SU-DHL-6 (cell line): Measurements from ENCODE around the gene UQCR11.

Source experiments
- H2AFZ ChIP-seq: fragments of 200-600 bp; sonication (generic); 2 replicates; pipeline ENCODE4 v1.6.1; 2014; ENCODE audit warnings: low read depth, mild to moderate bottlenecking, moderate library complexity, mixed read lengths, antibody characterized with exemption, low read length; ENCODE audit not compliant: severe bottlenecking
- H3F3A ChIP-seq: fragments of 200-600 bp; shearing (Covaris generic); 2 replicates; pipeline ENCODE4 v1.6.0; 2016; ENCODE audit warnings: antibody characterized with exemption, mild to moderate bottlenecking; ENCODE audit not compliant: insufficient read depth
- H3K27ac ChIP-seq: fragments of 200-600 bp; sonication (generic); 2 replicates; pipeline ENCODE4 v1.5.1; 2016; ENCODE audit warnings: low read depth, mild to moderate bottlenecking, low read length, moderate library complexity, mixed read lengths
- H3K27me3 ChIP-seq: fragments of 200-600 bp; sonication (generic), shearing (Covaris generic); 2 replicates; pipeline ENCODE4 v1.6.0; 2014; ENCODE audit warnings: mild to moderate bottlenecking, low read length
- H3K36me3 ChIP-seq: fragments of 200-600 bp; sonication (generic); 2 replicates; pipeline ENCODE4 v1.6.1; 2014; ENCODE audit warnings: mild to moderate bottlenecking, low read length, mixed read lengths
- H3K4me2 ChIP-seq: fragments of 300-600, 200-600 bp; shearing (Covaris generic), sonication (generic); 2 replicates; pipeline ENCODE4 v1.6.0; 2014; ENCODE audit warnings: low read length, low read depth, mild to moderate bottlenecking; ENCODE audit not compliant: poor library complexity, severe bottlenecking
- H3K4me3 ChIP-seq: fragments of 200-600 bp; sonication (generic); 2 replicates; pipeline ENCODE4 v1.5.1; 2014; ENCODE audit warnings: antibody characterized with exemption, low read length, mild to moderate bottlenecking, mixed read lengths; ENCODE audit not compliant: insufficient read depth, poor library complexity, severe bottlenecking
- H3K79me2 ChIP-seq: fragments of 200-600 bp; sonication (generic); 2 replicates; pipeline ENCODE4 v1.6.1; 2014; ENCODE audit warnings: mild to moderate bottlenecking, low read length, moderate library complexity; ENCODE audit not compliant: insufficient read depth
- H3K9ac ChIP-seq: fragments of 200-600 bp; sonication (generic); 2 replicates; pipeline ENCODE4 v1.7.0; 2014; ENCODE audit warnings: mild to moderate bottlenecking, low read length
- H3K9me2 ChIP-seq: fragments of 200-600 bp; sonication (generic); replicated peaks from 2 replicates; pipeline ENCODE4 v1.6.1; 2014; ENCODE audit warnings: low read length; ENCODE audit not compliant: insufficient read depth
- H3K9me3 ChIP-seq: fragments of 200-600 bp; sonication (generic); 2 replicates; pipeline ENCODE4 v1.6.1; 2014; ENCODE audit warnings: low read length, mixed read lengths; ENCODE audit not compliant: insufficient read depth
- H4K20me1 ChIP-seq: fragments of 200-600 bp; sonication (generic); 2 replicates; pipeline ENCODE4 v1.6.1; 2014; ENCODE audit warnings: low read depth, mild to moderate bottlenecking, antibody characterized with exemption, low read length, moderate library complexity, mixed read lengths
- CTCF ChIP-seq: fragments of 200-600 bp; sonication (generic); IDR thresholded peaks from one replicate; pipeline ENCODE4 v1.5.1; 2017; ENCODE audit warnings: antibody characterized with exemption, mild to moderate bottlenecking, low read length, moderate library complexity; ENCODE audit not compliant: insufficient read depth, poor library complexity, severe bottlenecking
- EZH2phosphoT487 ChIP-seq: fragments of 200-600 bp; sonication (generic), shearing (Covaris generic); conservative IDR thresholded peaks from 2 replicates; pipeline ENCODE4 v1.6.1; 2018; ENCODE audit warnings: mild to moderate bottlenecking, antibody characterized with exemption, low read length, moderate library complexity, mixed read lengths

UQCR11 gene

DNA sequence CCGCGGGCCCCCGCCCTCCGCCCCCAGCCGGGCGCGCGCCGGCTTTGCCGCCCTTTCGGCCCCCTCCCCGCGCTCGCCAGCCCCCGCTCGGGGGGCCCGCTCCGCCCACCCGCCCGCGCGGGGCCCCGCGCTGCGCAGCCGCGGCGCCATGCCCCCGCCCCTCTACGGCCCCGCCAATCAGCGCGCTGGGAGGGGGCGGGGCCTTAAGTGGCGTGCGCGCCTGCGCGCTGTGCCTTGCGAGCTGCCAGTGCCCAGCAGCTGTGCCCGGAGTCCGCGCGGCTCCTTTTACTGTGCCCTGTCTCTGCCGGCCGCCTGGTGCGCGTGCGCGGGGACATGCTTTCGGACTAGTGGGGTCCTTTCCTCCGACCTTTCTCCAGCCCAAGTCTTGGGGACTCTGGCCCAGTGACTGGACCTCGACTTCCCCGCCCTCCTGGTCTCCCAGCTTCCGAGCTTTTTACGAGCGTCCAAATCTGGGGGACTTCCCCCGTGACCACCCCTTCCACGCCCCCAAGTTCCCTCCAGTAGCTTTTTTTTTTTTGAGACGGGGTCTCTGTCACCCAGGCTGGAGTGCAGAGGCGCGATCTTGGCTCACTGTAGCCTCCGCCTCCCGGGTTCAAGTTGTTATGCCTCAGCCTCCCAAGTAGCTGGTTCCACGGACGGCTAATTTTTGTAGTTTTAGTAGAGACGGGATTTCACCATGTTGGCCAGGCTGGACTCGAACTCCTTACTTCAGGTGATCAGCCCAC lies 12.3 kb downstream of the UQCR11 start, which contains the start of gene MBD3:
Gene MBD3 (minus strand): TSS at position 111 of the 746 bp plus-strand sequence. CDS start 234 bp downstream, outside the sequence.
- peak within 1 kb of the TSS; percentile 96 for H3K27ac ChIP-seq
- H3K36me3 ChIP-seq: peaks cover 4% of the 10 kb centered on the region; the same call in 1 of the 2 replicates

DNA sequence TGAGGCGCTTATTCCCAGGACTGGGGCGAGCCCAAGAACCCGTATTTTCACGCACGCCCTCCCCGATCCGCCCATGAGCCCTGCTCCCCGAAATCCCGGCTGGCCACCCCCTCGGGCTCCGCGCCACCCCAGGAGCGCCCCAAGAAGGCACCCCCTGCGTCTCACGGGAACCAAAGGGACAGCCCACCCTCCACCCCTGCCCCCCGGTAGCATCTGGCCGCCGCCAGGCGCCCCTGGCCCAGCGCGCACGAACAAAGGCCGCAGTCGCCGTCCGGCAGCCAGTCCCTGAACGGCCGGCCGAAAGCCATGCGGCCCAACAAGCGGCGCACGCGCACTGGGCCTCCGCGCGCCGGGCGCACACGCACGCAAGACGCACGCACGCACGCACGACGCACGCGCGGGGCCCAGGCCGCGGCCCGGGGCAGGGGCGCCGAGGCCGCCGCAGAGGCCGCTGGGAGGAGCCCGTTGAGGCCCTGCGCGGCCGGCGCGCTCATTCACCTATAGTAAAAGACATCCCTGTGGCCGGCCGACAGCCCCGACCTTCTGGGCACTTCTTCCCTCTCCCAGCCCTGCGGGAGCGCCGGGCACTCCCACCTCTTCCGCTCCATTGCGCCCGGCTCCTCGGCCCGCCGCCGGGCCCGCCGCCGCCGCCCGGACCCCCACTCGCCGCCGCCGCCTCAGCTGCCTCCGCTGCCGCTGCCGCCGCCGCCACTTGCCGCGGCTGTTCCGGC lies 13.1 kb downstream of the UQCR11 start:
- H3K9me3 ChIP-seq: no peaks in the 10 kb centered on the region
- H3K36me3 ChIP-seq: peaks cover 4% of the 10 kb centered on the region; the same call in 1 of the 2 replicates
- H2AFZ ChIP-seq: no peak overlapping the region
- H3K9ac ChIP-seq: peak overlapping the region; percentile 100
- H3K9me2 ChIP-seq: no peaks in the 10 kb centered on the region
- TF ChIP-seq EZH2phosphoT487 (no peak), CTCF (no peak)
- H3K4me2 ChIP-seq: peak overlapping the region; percentile 90
- H3F3A ChIP-seq: peaks cover 29% of the 10 kb centered on the region
- no peaks in the 10 kb centered on the region for H3K27me3 ChIP-seq
- H3K79me2 ChIP-seq: peaks cover 49% of the 10 kb centered on the region
- peaks cover 7% of the 10 kb centered on the region; the same call in 1 of the 2 replicates for H4K20me1 ChIP-seq
- peak overlapping the region; percentile 100 for H3K4me3 ChIP-seq
- peak overlapping the region; percentile 96 for H3K27ac ChIP-seq

More for the DNA sequence above, 12.3 kb downstream of the UQCR11 start, which contains the start of gene MBD3:
- Histone ChIP-seq H3F3A (peaks cover 30% of the 10 kb centered on the region), H3K9ac (peak within 1 kb of the TSS; percentile 100), H4K20me1 (peaks cover 7% of the 10 kb centered on the region; the same call in 1 of the 2 replicates), H3K9me2 (no peaks in the 10 kb centered on the region), H2AFZ (peak within 1 kb of the TSS; percentile 75), H3K27me3 (no peaks in the 10 kb centered on the region), H3K79me2 (peaks cover 41% of the 10 kb centered on the region), H3K9me3 (no peaks in the 10 kb centered on the region), H3K4me2 (peak within 1 kb of the TSS; percentile 90), H3K4me3 (peak within 1 kb of the TSS; percentile 100)
- no peak for TF ChIP-seq EZH2phosphoT487
- no peak for TF ChIP-seq CTCF

- Histone ChIP-seq H3K4me2 (peak overlapping the region; percentile 90), H3K36me3 (peaks cover 4% of the 10 kb centered on the region; the same call in 1 of the 2 replicates), H3K27ac (peak overlapping the region; percentile 96), H3K9ac (peak overlapping the region; percentile 100), H2AFZ (no peak overlapping the region), H3K79me2 (peaks cover 53% of the 10 kb centered on the region), H3K27me3 (no peaks in the 10 kb centered on the region), H3K9me3 (no peaks in the 10 kb centered on the region), H3K4me3 (peak overlapping the region; percentile 100), H3F3A (peaks cover 23% of the 10 kb centered on the region), H3K9me2 (no peaks in the 10 kb centered on the region), H4K20me1 (peaks cover 7% of the 10 kb centered on the region; the same call in 1 of the 2 replicates)
- TF ChIP-seq EZH2phosphoT487 (no peak), CTCF (no peak)
Observed at GRCh38 chr19:1591421-1592023, 13.7 kb downstream of the UQCR11 start.
